ENCODE measurements around the gene TTC23.
"Not testable (repeated sequence)": the region's sequence is repeated elsewhere in the genome, so short reads cannot be mapped to it uniquely, and the experiment has no call there.

TTC23 gene

GRCh38 chr15:99248000-99248715 lies 1.2 kb downstream of the TTC23 start:
- Histone ChIP-seq H3K9ac (ENCODE audit: low read length) (peak overlapping the region; percentile 46), H3K9me3 (ENCODE audit: low read length) (no peaks in the 10 kb centered on the region), H3K36me3 (ENCODE audit: insufficient read depth, low read length) (no peaks in the 10 kb centered on the region), H3K4me3 (ENCODE audit: low read depth in 1 of 2, low read length in 2 of 2) (peak overlapping the region in 1 of 2 donors; percentile 39), H3K27ac (ENCODE audit: low read depth, low read length) (no peak overlapping the region), H3K27me3 (ENCODE audit: control insufficient read depth in 1 of 2, insufficient read depth in 2 of 2, low read length in 2 of 2) (no peaks in the 10 kb centered on the region), H3K4me1 (ENCODE audit: insufficient read depth, low read length) (peaks cover 18% of the 10 kb centered on the region)

DNA sequence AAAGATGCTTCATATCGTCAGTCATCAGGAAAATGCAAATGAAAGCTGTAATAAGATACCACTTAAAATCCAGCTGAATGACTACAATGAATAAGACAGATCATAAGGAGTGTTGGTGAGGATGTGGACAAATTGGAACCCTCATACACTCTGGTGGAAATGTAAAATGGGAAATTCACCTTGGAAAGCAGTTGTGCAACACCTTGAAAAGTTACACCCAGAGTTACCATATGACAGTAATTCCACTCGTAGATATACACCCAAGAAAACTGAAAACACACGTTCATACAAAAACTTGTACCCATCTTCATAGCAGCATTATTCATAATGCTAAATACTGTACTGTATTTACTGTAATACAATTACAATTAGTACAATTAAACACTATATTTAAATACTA lies 2.3 kb downstream of the TTC23 start:
- Histone ChIP-seq H3K27me3 (ENCODE audit: control insufficient read depth in 1 of 2, insufficient read depth in 2 of 2, low read length in 2 of 2) (no peaks in the 10 kb centered on the region), H3K4me1 (ENCODE audit: insufficient read depth, low read length) (peaks cover 11% of the 10 kb centered on the region), H3K9ac (ENCODE audit: low read length) (no peak overlapping the region), H3K36me3 (ENCODE audit: insufficient read depth, low read length) (no peaks in the 10 kb centered on the region), H3K27ac (ENCODE audit: low read depth, low read length) (no peak overlapping the region), H3K4me3 (ENCODE audit: low read depth in 1 of 2, low read length in 2 of 2) (peak overlapping the region in 1 of 2 donors; percentile 10), H3K9me3 (ENCODE audit: low read length) (no peaks in the 10 kb centered on the region)

GRCh38 chr15:99244306-99244705 lies 5.1 kb downstream of the TTC23 start:
- Histone ChIP-seq H3K27ac (ENCODE audit: low read depth, low read length) (no peak overlapping the region), H3K9me3 (ENCODE audit: low read length) (no peaks in the 10 kb centered on the region), H3K9ac (ENCODE audit: low read length) (no peak overlapping the region), H3K27me3 (ENCODE audit: control insufficient read depth in 1 of 2, insufficient read depth in 2 of 2, low read length in 2 of 2) (no peaks in the 10 kb centered on the region), H3K4me3 (ENCODE audit: low read depth in 1 of 2, low read length in 2 of 2) (no peak overlapping the region), H3K4me1 (ENCODE audit: insufficient read depth, low read length) (peaks cover 7% of the 10 kb centered on the region), H3K36me3 (ENCODE audit: insufficient read depth, low read length) (peaks cover 16% of the 10 kb centered on the region)

DNA sequence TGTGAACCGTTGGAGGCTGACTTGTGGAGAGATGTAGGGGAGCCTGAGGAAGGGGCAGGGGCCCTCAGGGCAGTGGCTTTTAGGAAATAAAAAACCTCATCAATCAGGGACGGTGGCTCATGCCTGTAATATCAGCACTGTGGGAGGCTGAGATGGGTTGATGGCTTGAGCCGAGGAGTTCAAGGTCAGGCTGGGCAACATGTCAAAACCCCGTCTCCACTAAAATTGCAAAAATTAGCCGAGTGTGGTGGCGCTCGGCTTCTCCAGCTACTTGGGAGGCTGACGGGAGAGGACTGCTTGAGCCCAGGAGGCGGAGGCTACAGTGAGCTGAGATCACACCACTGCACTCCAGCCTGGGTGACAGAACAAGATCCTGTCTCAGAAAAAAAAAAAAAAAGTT lies 7.6 kb downstream of the TTC23 start:
- Histone ChIP-seq H3K4me3 (ENCODE audit: low read depth in 1 of 2, low read length in 2 of 2) (no peak overlapping the region), H3K27ac (ENCODE audit: low read depth, low read length) (no peak overlapping the region), H3K36me3 (ENCODE audit: insufficient read depth, low read length) (peaks cover 19% of the 10 kb centered on the region), H3K9ac (ENCODE audit: low read length) (no peak overlapping the region), H3K9me3 (ENCODE audit: low read length) (no peaks in the 10 kb centered on the region), H3K4me1 (ENCODE audit: insufficient read depth, low read length) (no peaks in the 10 kb centered on the region), H3K27me3 (ENCODE audit: control insufficient read depth in 1 of 2, insufficient read depth in 2 of 2, low read length in 2 of 2) (no peaks in the 10 kb centered on the region)

GRCh38 chr15:99239545-99240198 lies 9.7 kb downstream of the TTC23 start:
- Histone ChIP-seq H3K27ac (ENCODE audit: low read depth, low read length) (no peak overlapping the region), H3K9ac (ENCODE audit: low read length) (no peak overlapping the region), H3K27me3 (ENCODE audit: control insufficient read depth in 1 of 2, insufficient read depth in 2 of 2, low read length in 2 of 2) (no peaks in the 10 kb centered on the region), H3K9me3 (ENCODE audit: low read length) (no peaks in the 10 kb centered on the region), H3K36me3 (ENCODE audit: insufficient read depth, low read length) (peaks cover 21% of the 10 kb centered on the region), H3K4me1 (ENCODE audit: insufficient read depth, low read length) (no peaks in the 10 kb centered on the region), H3K4me3 (ENCODE audit: low read depth in 1 of 2, low read length in 2 of 2) (no peak overlapping the region)

DNA sequence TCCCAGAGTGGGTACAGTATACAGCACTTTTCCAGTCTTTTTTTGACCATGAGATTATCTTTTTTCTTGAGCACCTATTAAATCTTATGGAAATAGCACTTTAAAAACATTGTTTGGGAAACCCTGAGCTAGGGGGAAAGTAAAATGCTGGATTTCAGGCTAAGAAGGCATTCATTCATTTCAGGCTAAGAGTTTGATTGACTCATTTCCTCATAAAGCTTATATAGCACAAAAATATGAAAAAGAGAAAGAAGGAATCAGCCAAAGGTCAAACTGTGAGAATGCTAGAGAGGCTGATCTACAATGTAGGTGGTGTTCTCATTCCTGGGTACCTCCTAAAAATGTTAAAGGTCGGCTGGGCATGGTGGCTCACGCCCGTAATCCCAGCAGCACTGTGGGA lies 10.5 kb downstream of the TTC23 start:
- Histone ChIP-seq H3K4me1 (ENCODE audit: insufficient read depth, low read length) (no peaks in the 10 kb centered on the region), H3K36me3 (ENCODE audit: insufficient read depth, low read length) (peaks cover 21% of the 10 kb centered on the region), H3K9me3 (ENCODE audit: low read length) (no peaks in the 10 kb centered on the region), H3K27me3 (ENCODE audit: control insufficient read depth in 1 of 2, insufficient read depth in 2 of 2, low read length in 2 of 2) (no peaks in the 10 kb centered on the region), H3K9ac (ENCODE audit: low read length) (no peak overlapping the region), H3K27ac (ENCODE audit: low read depth, low read length) (no peak overlapping the region), H3K4me3 (ENCODE audit: low read depth in 1 of 2, low read length in 2 of 2) (no peak overlapping the region)

DNA sequence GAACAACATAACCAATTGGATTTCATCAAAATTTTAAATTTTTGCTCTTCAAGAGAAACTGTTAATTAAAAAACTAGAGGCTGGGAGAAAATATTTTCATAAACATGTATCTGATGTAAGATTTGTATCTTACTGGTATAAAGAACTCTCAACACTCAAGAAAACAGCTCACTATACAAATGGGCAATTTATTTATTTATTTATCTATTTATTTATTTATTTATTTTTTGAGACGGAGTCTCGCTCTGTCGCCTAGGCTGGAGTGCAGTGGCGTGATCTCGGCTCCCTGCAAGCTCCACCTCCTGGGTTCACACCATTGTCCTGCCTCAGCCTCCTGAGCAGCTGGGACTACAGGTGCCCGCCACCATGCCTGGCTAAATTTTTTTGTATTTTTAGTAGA lies 15.2 kb downstream of the TTC23 start:
- not testable (repeated sequence) for H3K27me3 ChIP-seq (ENCODE audit: control insufficient read depth in 1 of 2, insufficient read depth in 2 of 2, low read length in 2 of 2); H3K36me3 ChIP-seq (ENCODE audit: insufficient read depth, low read length); H3K9ac ChIP-seq (ENCODE audit: low read length); H3K27ac ChIP-seq (ENCODE audit: low read depth, low read length); H3K4me1 ChIP-seq (ENCODE audit: insufficient read depth, low read length); H3K9me3 ChIP-seq (ENCODE audit: low read length); H3K4me3 ChIP-seq (ENCODE audit: low read depth in 1 of 2, low read length in 2 of 2)

DNA sequence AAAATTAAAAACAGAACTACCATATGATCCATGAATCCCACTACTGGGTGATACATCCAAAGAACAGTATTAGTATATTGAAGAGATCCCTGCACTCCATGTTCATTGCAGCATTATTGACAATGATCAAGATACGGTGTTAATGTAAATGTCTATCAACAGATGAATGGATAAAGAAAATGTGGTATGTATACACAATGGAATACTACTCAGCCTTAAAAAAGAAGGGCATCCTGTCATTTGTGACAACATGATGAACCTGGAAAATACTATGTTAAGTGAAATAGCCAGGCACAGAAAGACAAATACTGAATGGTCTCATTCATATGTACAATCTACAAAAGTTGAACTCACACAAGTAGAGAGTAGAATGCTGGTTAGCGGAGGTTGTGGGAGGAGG lies 16.6 kb downstream of the TTC23 start:
- Histone ChIP-seq H3K27ac (ENCODE audit: low read depth, low read length) (no peak overlapping the region), H3K36me3 (ENCODE audit: insufficient read depth, low read length) (peaks cover 13% of the 10 kb centered on the region), H3K9ac (ENCODE audit: low read length) (no peak overlapping the region), H3K4me1 (ENCODE audit: insufficient read depth, low read length) (no peaks in the 10 kb centered on the region), H3K9me3 (ENCODE audit: low read length) (no peaks in the 10 kb centered on the region), H3K4me3 (ENCODE audit: low read depth in 1 of 2, low read length in 2 of 2) (no peak overlapping the region), H3K27me3 (ENCODE audit: control insufficient read depth in 1 of 2, insufficient read depth in 2 of 2, low read length in 2 of 2) (no peaks in the 10 kb centered on the region)

DNA sequence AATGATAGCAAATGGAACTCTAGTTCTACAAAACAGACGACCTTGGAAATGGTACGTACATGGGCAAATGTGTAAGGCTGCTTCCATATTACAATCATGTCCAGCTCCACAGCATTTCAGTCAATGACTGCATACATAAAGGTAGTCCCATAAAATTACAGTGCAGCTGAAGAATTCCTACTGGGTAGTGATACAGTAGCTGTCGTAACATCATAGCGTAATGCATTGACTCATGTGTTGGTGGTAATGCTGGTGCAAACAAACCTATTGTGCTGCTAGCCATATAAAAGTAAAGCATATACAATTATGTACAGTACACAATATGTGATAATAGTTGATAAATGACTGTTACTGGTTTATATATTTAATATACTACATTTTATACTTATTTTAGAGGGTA lies 18.5 kb downstream of the TTC23 start:
- Histone ChIP-seq H3K27ac (ENCODE audit: low read depth, low read length) (no peak overlapping the region), H3K9me3 (ENCODE audit: low read length) (no peaks in the 10 kb centered on the region), H3K36me3 (ENCODE audit: insufficient read depth, low read length) (peaks cover 14% of the 10 kb centered on the region), H3K4me1 (ENCODE audit: insufficient read depth, low read length) (no peaks in the 10 kb centered on the region), H3K9ac (ENCODE audit: low read length) (no peak overlapping the region), H3K4me3 (ENCODE audit: low read depth in 1 of 2, low read length in 2 of 2) (no peak overlapping the region), H3K27me3 (ENCODE audit: control insufficient read depth in 1 of 2, insufficient read depth in 2 of 2, low read length in 2 of 2) (no peaks in the 10 kb centered on the region)

DNA sequence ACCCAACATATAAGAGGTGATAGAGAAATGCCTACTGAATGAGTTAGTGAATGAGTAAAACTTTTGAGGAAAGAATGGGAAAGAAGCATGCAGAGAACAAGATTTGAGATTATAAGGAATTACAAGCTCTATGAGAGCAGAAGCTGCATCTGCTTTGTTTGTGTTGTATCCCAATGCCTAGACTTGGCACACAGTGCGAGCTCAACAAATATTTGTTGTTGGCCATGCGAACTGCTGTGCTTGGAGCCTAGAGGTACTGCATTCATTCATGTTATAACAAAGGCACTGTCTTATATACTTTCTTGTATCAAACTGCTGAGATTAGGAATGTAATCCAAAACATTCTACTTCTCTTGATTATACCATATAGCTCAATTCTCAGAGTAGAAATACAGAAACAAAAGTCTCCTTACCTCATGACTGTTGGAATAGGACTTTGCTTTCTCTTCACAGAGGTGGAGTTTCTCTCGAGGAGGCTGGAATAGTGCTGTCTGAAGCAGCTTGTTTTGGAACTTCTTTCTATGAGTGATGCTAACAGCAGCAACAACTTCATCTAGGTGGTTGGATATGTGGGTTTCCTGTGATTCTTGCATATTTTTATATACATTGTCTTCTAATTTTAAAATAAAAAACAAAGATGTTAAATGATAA lies 21.1 kb downstream of the TTC23 start:
- H3K27me3 ChIP-seq (ENCODE audit: control insufficient read depth in 1 of 2, insufficient read depth in 2 of 2, low read length in 2 of 2) = no peaks in the 10 kb centered on the region
- no peaks in the 10 kb centered on the region for H3K9me3 ChIP-seq (ENCODE audit: low read length)
- no peak overlapping the region for H3K27ac ChIP-seq (ENCODE audit: low read depth, low read length)
- H3K4me3 ChIP-seq (ENCODE audit: low read depth in 1 of 2, low read length in 2 of 2) = no peak overlapping the region
- H3K36me3 ChIP-seq (ENCODE audit: insufficient read depth, low read length) = peaks cover 36% of the 10 kb centered on the region
- no peak overlapping the region for H3K9ac ChIP-seq (ENCODE audit: low read length)
- no peaks in the 10 kb centered on the region for H3K4me1 ChIP-seq (ENCODE audit: insufficient read depth, low read length)

DNA sequence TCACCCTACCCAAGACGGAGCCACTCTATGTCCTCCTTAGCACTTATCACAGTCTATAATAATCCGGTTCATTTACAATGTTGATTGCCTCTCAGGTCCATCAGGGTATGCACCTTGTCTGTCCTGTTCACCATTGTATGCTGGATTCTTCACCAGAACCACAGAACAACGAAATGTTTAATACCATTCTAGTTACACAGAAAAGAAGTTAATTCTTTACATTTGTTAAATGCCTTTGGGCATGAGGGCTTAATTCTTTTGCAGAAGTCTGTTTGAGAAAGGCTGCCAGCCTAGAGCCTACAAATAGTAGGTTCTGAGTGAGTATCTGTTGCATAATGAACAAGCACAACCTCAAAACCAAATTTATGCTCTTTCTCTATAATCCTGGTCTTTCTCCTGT lies 22.6 kb downstream of the TTC23 start:
- H3K4me1 ChIP-seq (ENCODE audit: insufficient read depth, low read length) = no peaks in the 10 kb centered on the region
- peaks cover 38% of the 10 kb centered on the region for H3K36me3 ChIP-seq (ENCODE audit: insufficient read depth, low read length)
- no peak overlapping the region for H3K27ac ChIP-seq (ENCODE audit: low read depth, low read length)
- no peaks in the 10 kb centered on the region for H3K9me3 ChIP-seq (ENCODE audit: low read length)
- no peaks in the 10 kb centered on the region for H3K27me3 ChIP-seq (ENCODE audit: control insufficient read depth in 1 of 2, insufficient read depth in 2 of 2, low read length in 2 of 2)
- no peak overlapping the region for H3K9ac ChIP-seq (ENCODE audit: low read length)
- no peak overlapping the region for H3K4me3 ChIP-seq (ENCODE audit: low read depth in 1 of 2, low read length in 2 of 2)
